Erythroblast (primary cell): ENCODE results near the gene PPP1R13B.

Experiments
- GATA1 ChIP-seq: IDR thresholded peaks from 2 replicates; pipeline ENCODE4 v1.6.1; 2011; ENCODE audit warnings: low read depth, mild to moderate bottlenecking, control low read depth, low read length, moderate library complexity
- POLR2A ChIP-seq: IDR thresholded peaks from 2 replicates; pipeline ENCODE4 v1.6.1; 2011; ENCODE audit warnings: mild to moderate bottlenecking, low read length

DNA sequence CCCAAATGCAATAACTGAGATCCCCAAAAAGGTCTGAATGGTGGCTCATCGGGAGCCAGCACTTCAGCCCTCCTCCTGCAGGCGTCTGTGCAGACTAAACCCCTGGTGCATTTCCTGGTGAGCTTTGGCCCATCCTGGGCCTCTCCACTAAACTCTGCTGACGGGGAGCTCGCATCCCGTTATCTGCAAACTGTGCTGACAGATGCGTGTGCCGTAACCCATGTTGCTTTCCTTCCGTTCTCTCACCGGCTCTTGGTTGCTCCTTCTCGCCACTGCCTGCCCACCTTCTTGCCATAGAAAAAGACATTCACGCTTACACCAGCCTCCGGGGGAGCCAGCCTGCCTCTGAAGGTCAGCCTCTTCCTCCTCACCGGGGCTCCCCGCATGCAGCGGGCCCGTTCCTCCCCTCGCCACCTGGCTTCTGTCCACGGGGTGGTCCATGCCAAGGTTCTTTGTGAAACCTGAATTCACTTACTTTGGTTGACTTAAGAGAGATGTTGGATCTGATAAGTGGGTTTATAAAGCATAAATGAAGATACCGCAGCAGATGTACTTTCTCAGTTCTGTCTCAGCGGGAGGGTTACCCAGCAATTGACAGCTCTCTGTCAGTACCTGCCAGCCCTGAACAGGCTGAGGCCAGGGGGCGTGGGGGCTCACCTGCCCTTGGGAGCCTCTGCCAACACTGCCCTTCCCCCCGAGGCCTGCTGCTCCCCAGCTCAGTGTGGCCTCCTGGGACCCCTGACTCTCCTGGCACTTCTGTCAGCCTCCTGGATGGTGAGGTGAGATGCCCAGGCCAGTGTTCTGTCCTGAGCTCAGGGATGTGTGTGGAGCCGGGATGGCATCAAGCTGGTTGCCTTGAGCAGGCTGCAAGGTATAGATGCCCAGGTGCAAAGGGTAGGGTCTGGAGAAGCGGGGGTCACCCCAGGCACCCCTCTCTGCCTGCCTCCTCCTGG is 117.6 kb downstream of the PPP1R13B start:
- TF ChIP-seq POLR2A, result no peak
- no peak for TF ChIP-seq GATA1
